Activated naive CD8-positive, alpha-beta T cell (primary cell): Measurements from ENCODE around the gene HSH2D.
"Not testable (repeated sequence)": the region's sequence is repeated elsewhere in the genome, so short reads cannot be mapped to it uniquely, and the experiment has no call there.

Experiments
- H3K27ac Mint-ChIP-seq: one replicate; pipeline ENCODE4 v1.8.0; 2021; ENCODE audit warnings: mixed read lengths
- H3K27me3 Mint-ChIP-seq: one replicate; pipeline ENCODE4 v1.8.0; 2021; ENCODE audit warnings: mixed read lengths
- H3K36me3 Mint-ChIP-seq: one replicate; pipeline ENCODE4 v1.8.0; 2021; ENCODE audit warnings: mixed read lengths
- H3K4me1 Mint-ChIP-seq: one replicate; pipeline ENCODE4 v1.8.0; 2021; ENCODE audit warnings: low read depth, mixed read lengths
- H3K4me3 Mint-ChIP-seq: one replicate; pipeline ENCODE4 v1.8.0; 2021; ENCODE audit warnings: mild to moderate bottlenecking, mixed read lengths
- H3K9me3 Mint-ChIP-seq: one replicate; pipeline ENCODE4 v1.8.0; 2021; ENCODE audit warnings: low read depth, mixed read lengths

The HSH2D gene

DNA sequence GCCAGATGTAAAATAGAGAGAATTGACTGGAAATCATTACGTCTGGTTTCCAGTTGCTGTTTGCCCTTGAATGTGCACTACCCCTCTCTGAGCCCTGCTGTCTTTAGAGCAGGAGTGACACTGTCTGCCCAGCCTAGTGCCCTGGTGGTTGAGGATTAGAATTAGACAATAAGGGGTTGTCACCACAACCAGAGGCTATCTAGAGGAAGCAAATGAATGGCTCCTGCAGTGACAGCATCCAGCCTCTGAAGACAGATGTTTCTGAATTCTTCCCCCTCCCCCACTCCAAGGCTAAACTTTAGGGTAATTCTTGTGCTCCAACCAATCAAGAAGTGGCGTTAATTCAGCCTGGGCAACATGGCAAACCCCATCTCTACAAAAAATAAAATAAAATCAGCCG lies 29.8 kb upstream of the HSH2D start:
- H3K27me3 Mint-ChIP-seq = no peaks in the 10 kb centered on the region
- H3K9me3 Mint-ChIP-seq = no peaks in the 10 kb centered on the region
- H3K36me3 Mint-ChIP-seq = no peaks in the 10 kb centered on the region
- peaks cover 50% of the 10 kb centered on the region for H3K4me1 Mint-ChIP-seq
- H3K27ac Mint-ChIP-seq = peak overlapping the region; percentile 58
- peak overlapping the region; percentile 76 for H3K4me3 Mint-ChIP-seq

DNA sequence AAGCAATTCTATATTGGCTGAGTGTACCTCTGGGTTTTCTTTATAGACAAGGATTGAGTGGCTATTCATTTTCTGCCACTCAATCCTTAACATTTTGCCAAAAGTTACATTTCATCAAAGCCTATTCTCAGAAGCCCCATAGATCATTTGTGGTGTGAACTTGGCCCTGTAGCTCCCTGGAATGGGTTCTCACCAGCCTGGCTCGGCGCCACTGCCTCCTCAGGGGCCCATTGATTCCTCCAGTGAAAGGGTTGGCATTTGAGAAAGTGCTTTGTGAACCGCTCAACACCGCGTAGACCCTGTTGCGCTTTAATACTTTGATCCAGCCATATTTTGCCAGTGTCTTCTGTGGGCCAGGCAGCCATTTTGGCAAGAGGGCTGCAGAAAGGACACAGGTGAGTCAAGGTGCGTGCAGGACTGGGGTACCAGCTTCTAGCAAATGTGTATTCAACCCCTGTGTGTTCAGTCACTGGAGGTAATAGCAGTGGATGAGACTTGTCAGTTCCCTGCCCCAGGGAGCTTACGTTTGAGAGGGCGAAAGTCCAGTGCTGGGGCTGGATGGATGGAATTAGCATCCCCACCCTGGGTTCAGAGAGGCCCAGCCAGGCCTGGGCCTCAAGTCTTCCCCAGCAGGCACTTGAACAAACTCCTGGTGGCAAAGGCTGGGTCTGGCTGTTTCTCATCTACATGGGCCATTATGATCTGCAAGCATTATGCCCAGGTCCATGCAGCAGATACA lies 28.0 kb upstream of the HSH2D start:
- peaks cover 58% of the 10 kb centered on the region for H3K4me1 Mint-ChIP-seq
- peak overlapping the region; percentile 2 for H3K4me3 Mint-ChIP-seq
- H3K27ac Mint-ChIP-seq = peak overlapping the region; percentile 62
- H3K36me3 Mint-ChIP-seq = no peaks in the 10 kb centered on the region
- H3K9me3 Mint-ChIP-seq = no peaks in the 10 kb centered on the region
- no peaks in the 10 kb centered on the region for H3K27me3 Mint-ChIP-seq

- H3K27me3 Mint-ChIP-seq = no peaks in the 10 kb centered on the region
- no peaks in the 10 kb centered on the region for H3K36me3 Mint-ChIP-seq
- H3K27ac Mint-ChIP-seq = peak overlapping the region; percentile 62
- peak overlapping the region; percentile 2 for H3K4me3 Mint-ChIP-seq
- no peaks in the 10 kb centered on the region for H3K9me3 Mint-ChIP-seq
- peaks cover 58% of the 10 kb centered on the region for H3K4me1 Mint-ChIP-seq
These were observed 27.4 kb upstream of the HSH2D start for GRCh38 chr19:16116067-16116466.

DNA sequence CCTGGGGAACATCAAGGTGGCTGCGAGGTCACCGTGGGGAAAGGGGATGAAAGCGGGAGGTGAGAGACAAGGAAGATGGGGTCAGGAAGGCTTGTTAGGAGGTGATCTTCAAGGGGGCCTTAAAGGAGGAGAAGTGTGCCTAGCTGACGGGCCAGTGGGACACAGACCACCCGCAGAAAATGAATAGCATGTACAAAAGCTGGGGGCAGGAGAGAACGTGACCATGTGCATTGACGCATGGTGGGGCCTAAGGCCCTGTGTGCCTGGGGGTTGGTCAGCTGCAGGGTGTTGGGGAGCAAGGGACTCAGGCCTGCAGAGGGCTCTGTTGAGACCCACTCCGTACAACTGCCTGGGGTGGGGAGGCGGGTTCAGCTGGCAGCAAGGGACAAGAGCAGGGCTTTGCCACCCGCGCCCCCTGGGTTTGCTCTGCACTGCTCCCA lies 25.9 kb upstream of the HSH2D start:
- H3K4me1 Mint-ChIP-seq = peaks cover 51% of the 10 kb centered on the region
- H3K9me3 Mint-ChIP-seq = no peaks in the 10 kb centered on the region

DNA sequence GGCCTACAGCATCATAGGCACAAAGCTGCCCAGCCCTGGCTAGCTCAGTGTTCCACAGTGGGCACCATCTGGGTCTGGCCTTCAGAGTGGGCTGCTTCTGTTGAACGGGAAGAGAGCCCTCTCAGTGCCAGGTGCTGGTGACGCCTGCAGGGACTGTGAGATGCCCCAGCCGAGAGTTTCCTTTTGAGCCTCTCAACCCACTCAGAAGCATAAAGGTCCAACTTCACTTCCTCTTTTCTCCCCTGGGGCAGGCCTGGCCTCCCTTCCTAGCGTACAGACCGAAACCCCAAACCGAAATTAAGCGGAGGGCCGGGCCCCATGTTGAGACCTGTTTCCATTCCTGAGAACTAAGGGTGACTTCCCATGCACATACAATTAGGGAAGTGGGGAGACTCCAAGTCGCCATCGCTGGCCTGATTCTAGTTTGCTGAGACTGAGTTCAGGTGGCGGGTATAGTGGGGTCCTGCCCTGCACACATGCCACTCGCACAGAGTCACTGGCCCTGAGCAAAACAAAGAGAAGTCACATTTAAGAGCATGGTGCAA lies 24.9 kb upstream of the HSH2D start:
- no peaks in the 10 kb centered on the region for H3K36me3 Mint-ChIP-seq
- peak overlapping the region; percentile 72 for H3K27ac Mint-ChIP-seq
- H3K4me1 Mint-ChIP-seq = peaks cover 45% of the 10 kb centered on the region
- H3K9me3 Mint-ChIP-seq = no peaks in the 10 kb centered on the region
- peak overlapping the region; percentile 18 for H3K4me3 Mint-ChIP-seq
- no peaks in the 10 kb centered on the region for H3K27me3 Mint-ChIP-seq

More for the DNA sequence above, 25.9 kb upstream of the HSH2D start:
- peak overlapping the region; percentile 66 for H3K27ac Mint-ChIP-seq
- H3K4me3 Mint-ChIP-seq = no peak overlapping the region
- H3K36me3 Mint-ChIP-seq = no peaks in the 10 kb centered on the region
- H3K27me3 Mint-ChIP-seq = no peaks in the 10 kb centered on the region

GRCh38 chr19:16119075-16119857 lies 24.2 kb upstream of the HSH2D start:
- not testable (repeated sequence) for H3K36me3 Mint-ChIP-seq, H3K9me3 Mint-ChIP-seq, H3K27me3 Mint-ChIP-seq
- Mint-ChIP-seq H3K4me3 (peak overlapping the region; percentile 58), H3K4me1 (peaks cover 40% of the 10 kb centered on the region), H3K27ac (peak overlapping the region; percentile 73)

- Mint-ChIP-seq H3K9me3 (no peaks in the 10 kb centered on the region), H3K4me3 (no peak overlapping the region), H3K27ac (no peak overlapping the region), H3K4me1 (peaks cover 24% of the 10 kb centered on the region), H3K27me3 (no peaks in the 10 kb centered on the region), H3K36me3 (no peaks in the 10 kb centered on the region)
These were observed 22.3 kb upstream of the HSH2D start for GRCh38 chr19:16121141-16121540.

DNA sequence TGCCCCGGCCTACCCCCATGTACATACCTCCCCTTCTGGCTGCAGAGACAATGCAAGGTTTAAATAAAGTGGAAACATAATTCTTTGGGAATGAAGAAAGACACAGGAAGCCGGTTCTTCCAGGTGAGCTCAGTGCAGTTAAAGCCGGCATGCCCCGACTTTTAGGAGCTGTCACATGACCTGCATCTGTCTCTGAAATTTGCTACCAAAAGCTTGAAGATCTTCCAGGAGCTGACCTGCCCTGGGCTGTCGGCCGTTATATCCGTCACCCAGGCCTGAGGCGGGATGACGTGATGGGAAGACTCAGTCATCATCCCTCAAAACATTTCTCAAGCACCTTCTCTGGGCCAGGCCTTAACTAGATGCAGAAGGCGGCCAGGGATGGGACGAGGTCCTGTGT lies 21.5 kb upstream of the HSH2D start:
- Mint-ChIP-seq H3K36me3 (no peaks in the 10 kb centered on the region), H3K27me3 (no peaks in the 10 kb centered on the region), H3K4me1 (peaks cover 22% of the 10 kb centered on the region), H3K9me3 (no peaks in the 10 kb centered on the region), H3K4me3 (no peak overlapping the region), H3K27ac (no peak overlapping the region)

- Mint-ChIP-seq H3K27ac (no peak overlapping the region), H3K4me1 (no peaks in the 10 kb centered on the region), H3K4me3 (no peak overlapping the region), H3K27me3 (no peaks in the 10 kb centered on the region), H3K36me3 (peaks cover 2% of the 10 kb centered on the region), H3K9me3 (no peaks in the 10 kb centered on the region)
These were observed 18.5 kb upstream of the HSH2D start for GRCh38 chr19:16124953-16125352.

DNA sequence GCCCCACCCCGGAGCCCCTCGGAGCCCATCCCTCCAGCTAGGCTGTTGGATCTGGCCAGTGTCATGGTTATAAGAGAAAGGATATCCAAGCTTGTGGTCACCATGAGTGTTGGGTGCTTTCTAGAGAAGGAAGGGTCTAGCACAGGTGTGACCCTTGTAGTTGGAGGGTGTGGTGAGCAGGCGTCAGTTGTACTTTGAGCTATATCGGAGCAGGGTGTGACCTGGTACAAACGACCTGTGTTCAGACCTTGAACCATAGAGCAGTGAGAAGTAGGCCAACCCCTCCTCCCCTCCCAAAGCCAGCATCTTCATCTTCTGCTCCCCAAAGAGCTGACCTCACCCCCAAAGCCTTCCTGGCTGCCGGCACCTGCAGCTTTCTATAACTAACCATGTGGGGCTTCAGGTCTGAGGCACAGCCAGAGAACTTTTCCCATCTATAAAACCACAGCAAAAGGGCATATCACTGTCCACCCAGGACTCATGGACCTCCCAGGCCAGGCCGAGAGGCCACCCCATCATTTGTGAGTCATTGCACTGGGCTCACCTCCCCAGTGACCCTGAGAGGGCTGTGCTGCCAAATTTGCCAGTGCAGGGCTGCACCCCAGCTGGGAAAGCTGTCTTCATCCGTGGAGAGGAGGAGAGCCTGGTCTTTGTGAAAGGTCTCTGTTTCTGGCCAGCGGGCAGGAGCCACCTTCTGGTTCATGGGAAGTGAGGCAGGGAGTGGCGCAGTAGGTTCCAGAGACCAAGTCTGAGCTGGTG lies 17.6 kb upstream of the HSH2D start:
- Mint-ChIP-seq H3K27me3 (no peaks in the 10 kb centered on the region), H3K4me1 (no peaks in the 10 kb centered on the region), H3K36me3 (peaks cover 2% of the 10 kb centered on the region), H3K9me3 (no peaks in the 10 kb centered on the region), H3K27ac (no peak overlapping the region), H3K4me3 (no peak overlapping the region)

- Mint-ChIP-seq H3K36me3 (peaks cover 13% of the 10 kb centered on the region), H3K4me1 (no peaks in the 10 kb centered on the region), H3K4me3 (no peak overlapping the region), H3K27me3 (no peaks in the 10 kb centered on the region), H3K27ac (no peak overlapping the region), H3K9me3 (peaks cover 7% of the 10 kb centered on the region)
These were observed 16.4 kb upstream of the HSH2D start for GRCh38 chr19:16127080-16127479.

DNA sequence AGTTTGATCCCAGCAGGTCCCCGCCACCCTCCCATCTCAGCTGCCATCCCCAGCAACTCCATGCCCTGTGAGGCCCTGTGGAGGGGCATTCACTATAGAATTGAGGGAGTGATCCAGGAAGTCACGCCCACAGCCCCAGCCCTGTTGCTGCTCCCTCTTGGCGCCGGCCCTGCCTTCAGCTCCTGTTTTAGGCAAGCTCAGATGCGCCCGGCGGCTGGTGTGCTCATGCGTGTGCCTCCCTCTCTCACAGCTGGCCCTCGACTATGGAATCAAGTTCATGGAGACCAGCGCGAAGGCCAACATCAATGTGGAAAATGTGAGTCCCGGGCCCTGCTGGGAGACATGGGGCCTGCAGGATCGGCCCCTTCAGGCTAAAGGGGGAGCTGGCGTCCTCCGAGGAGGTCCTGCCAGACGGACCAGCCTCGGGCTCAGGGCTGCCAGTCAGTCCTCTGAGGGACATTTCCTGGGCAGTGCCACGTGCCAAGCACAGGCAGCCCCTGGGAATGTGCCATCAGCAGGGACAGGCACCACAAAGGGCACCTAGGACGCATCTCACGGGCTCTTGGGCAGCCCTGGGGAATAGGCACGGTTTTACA lies 15.6 kb upstream of the HSH2D start:
- Mint-ChIP-seq H3K4me3 (no peak overlapping the region), H3K27me3 (no peaks in the 10 kb centered on the region), H3K27ac (no peak overlapping the region), H3K4me1 (no peaks in the 10 kb centered on the region), H3K36me3 (peaks cover 16% of the 10 kb centered on the region), H3K9me3 (peaks cover 7% of the 10 kb centered on the region)

DNA sequence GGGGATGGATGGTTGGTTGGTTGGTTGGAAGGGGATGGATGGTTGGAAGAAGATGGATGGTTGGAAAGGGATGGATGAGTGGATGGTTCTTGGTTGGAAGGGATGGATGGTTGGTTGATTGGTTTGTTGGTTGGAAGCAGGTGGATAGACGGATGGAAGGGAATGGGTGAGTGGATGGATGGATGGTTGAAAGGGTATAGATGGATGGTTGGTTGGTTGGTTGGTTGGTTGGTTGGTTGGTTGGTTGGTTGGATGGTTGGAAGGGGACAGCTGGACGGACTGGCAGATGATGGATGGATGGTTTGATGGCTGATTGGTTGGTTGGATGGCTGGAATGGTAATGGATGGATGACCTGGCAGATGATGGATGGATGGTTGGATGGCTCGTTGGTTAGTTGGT lies 11.8 kb upstream of the HSH2D start:
- Mint-ChIP-seq H3K9me3 (peaks cover 7% of the 10 kb centered on the region), H3K4me3 (no peak overlapping the region)

GRCh38 chr19:16133818-16134217 lies 9.7 kb upstream of the HSH2D start:
- Mint-ChIP-seq H3K4me1 (peaks cover 2% of the 10 kb centered on the region), H3K36me3 (peaks cover 18% of the 10 kb centered on the region), H3K27me3 (no peaks in the 10 kb centered on the region), H3K9me3 (peaks cover 7% of the 10 kb centered on the region), H3K4me3 (no peak overlapping the region), H3K27ac (peak overlapping the region; percentile 17)

More for the DNA sequence above, 11.8 kb upstream of the HSH2D start:
- peaks cover 2% of the 10 kb centered on the region for H3K4me1 Mint-ChIP-seq
- H3K27ac Mint-ChIP-seq = peak overlapping the region; percentile 55
- H3K27me3 Mint-ChIP-seq = no peaks in the 10 kb centered on the region
- H3K36me3 Mint-ChIP-seq = peaks cover 18% of the 10 kb centered on the region
